ENCODE measurements around the gene UNC13B. TPM values are rescaled to one million over a fixed set of nuclear protein-coding genes. Genes with fewer than 3 reads are reported as not detected.

Gene UNC13B
- total and polyA plus RNA-seq, 2 of the 8 experiments (the other 6 are each of a cell fraction or from before 2014, with no cell fraction given): 23.1 to 51.7 TPM

DNA sequence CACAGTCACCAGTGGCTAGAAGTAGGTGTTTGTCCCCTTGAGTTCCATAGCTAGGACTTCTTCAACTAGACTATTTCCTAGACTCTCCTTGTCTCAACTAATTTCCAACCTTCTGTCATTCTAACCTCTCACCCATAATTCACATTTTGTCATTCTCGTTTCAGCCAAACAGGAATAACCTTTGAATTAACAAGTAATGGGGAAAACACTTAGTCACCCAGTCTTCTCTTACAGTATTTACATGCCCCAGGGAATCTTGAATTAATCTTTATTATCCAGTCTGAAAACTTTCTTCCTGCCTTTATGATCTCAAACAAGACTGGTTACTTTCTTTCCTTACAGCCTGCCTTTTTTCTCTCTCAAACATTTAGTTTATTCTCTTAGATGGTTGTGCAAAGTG lies 264.8 kb downstream of the UNC13B start:
- Histone ChIP-seq H2BK20ac (ENCODE audit: low read length) (no peak overlapping the region), H2AFZ (ENCODE audit: low read length) (0 out of 2 replicates have a peak overlapping the region, but pooled peaks have one; percentile 23), H3K23ac (ENCODE audit: insufficient read length) (no peak overlapping the region), H3K23me2 (ENCODE audit: low read depth, low read length) (no peaks in the 10 kb centered on the region), H2BK12ac (ENCODE audit: low read depth, low read length) (no peak overlapping the region), H3K56ac (replicated peaks; ENCODE audit: insufficient read length, low read depth, low read length) (no peak overlapping the region), H3K27me3 (replicated peaks in 1 of 4; ENCODE audit: control insufficient read depth in 3 of 4, extremely low read depth in 1 of 4, insufficient read depth in 3 of 4, low read length in 3 of 4) (no peaks in the 10 kb centered on the region), H3K27ac (ENCODE audit: low read depth, low read length) (no peak overlapping the region), H4K5ac (ENCODE audit: insufficient read length, low read depth, low read length) (no peak overlapping the region), H3K14ac (ENCODE audit: insufficient read length) (no peak overlapping the region), H4K20me1 (replicated peaks in 1 of 2; ENCODE audit: control insufficient read depth in 1 of 2, insufficient read depth in 2 of 2, low read length in 2 of 2) (no peaks in the 10 kb centered on the region), H3K4me3 (ENCODE audit: extremely low read depth in 1 of 4, insufficient read depth in 2 of 4, low read depth in 3 of 4, low read length in 4 of 4) (no peak overlapping the region), H4K91ac (replicated peaks; ENCODE audit: insufficient read length, low read length) (no peak overlapping the region), H2BK15ac (ENCODE audit: low read length) (no peak overlapping the region), H3K36me3 (ENCODE audit: control insufficient read depth in 2 of 4, insufficient read depth in 4 of 4, low read length in 3 of 4) (no peaks in the 10 kb centered on the region), H3K9me3 (ENCODE audit: insufficient read depth in 2 of 2, low read depth in 1 of 2, low read length in 1 of 2) (no peaks in the 10 kb centered on the region), H3K4me1 (replicated peaks in 1 of 4; ENCODE audit: control insufficient read depth in 3 of 4, insufficient read depth in 4 of 4, low read length in 3 of 4) (no peaks in the 10 kb centered on the region), H3K9ac (replicated peaks in 1 of 4; ENCODE audit: extremely low read depth in 1 of 4, low read depth in 3 of 4, low read length in 3 of 4) (no peak overlapping the region), H2AK5ac (ENCODE audit: low read depth, low read length) (no peak overlapping the region), H3K79me2 (ENCODE audit: control insufficient read depth in 1 of 2, insufficient read depth in 2 of 2, low read length in 2 of 2) (no peaks in the 10 kb centered on the region), H3K79me1 (ENCODE audit: low read depth, low read length) (no peaks in the 10 kb centered on the region), H2BK5ac (ENCODE audit: low read depth, low read length) (no peak overlapping the region), H3K4ac (replicated peaks; ENCODE audit: insufficient read length, low read depth, low read length) (no peak overlapping the region), H3K4me2 (ENCODE audit: insufficient read depth in 1 of 2, low read depth in 2 of 2, low read length in 2 of 2) (no peak overlapping the region), H3K18ac (ENCODE audit: extremely low read depth, low read length) (no peak overlapping the region), H4K8ac (ENCODE audit: extremely low read depth, insufficient read depth, low read length) (no peak overlapping the region), H2BK120ac (replicated peaks; ENCODE audit: low read depth, low read length) (no peak overlapping the region)
- no peak for DNase-seq (ENCODE audit: low read depth in 1 of 2, low spot score in 2 of 2)
- WGBS, 2 experiments (ENCODE audit: extremely low coverage in 1 of 2, insufficient coverage in 1 of 2, insufficient read length in 1 of 2, insufficient replicate concordance in 2 of 2, low coverage in 1 of 2, low lambda C conversion rate in 2 of 2, missing lambda C conversion rate in 1 of 2): 83% methylated on average over 1 of the region's 1 CpG; no CpG with 5 or more reads in 1 of the 2 experiments
- ChIA-PET POLR2A (ENCODE audit: partially characterized antibody) (no interaction called here), CTCF (ENCODE audit: partially characterized antibody) (no interaction called here)
- no peak for FAIRE-seq
- TF ChIP-seq POU5F1 (IDR thresholded peaks at IDR 0.05; ENCODE audit: low read depth, low read length) (no peak), TAF1 (IDR thresholded peaks at IDR 0.05; ENCODE audit: low read depth, low read length) (no peak)
- TF ChIP-seq, protein P1, sequence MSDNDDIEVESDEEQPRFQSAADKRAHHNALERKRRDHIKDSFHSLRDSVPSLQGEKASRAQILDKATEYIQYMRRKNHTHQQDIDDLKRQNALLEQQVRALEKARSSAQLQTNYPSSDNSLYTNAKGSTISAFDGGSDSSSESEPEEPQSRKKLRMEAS (IDR thresholded peaks at IDR 0.05): no peak
